Astrocyte (in vitro differentiated cells and primary cell): ENCODE measurements around the gene TMEM222.

Experiments
- EZH2 ChIP-seq: IDR thresholded peaks from 2 replicates; pipeline ENCODE4 v1.6.1; 2012; ENCODE audit warnings: mild to moderate bottlenecking, low read length, inconsistent platforms; ENCODE audit not compliant: insufficient read depth
- TF ChIP-seq, protein P1 (sequence below): IDR thresholded peaks from 2 replicates; pipeline ENCODE4 v1.5.1; 2011; ENCODE audit warnings: low read depth, mild to moderate bottlenecking, inconsistent platforms, low read length, moderate library complexity; ENCODE audit not compliant: insufficient read depth

DNA sequence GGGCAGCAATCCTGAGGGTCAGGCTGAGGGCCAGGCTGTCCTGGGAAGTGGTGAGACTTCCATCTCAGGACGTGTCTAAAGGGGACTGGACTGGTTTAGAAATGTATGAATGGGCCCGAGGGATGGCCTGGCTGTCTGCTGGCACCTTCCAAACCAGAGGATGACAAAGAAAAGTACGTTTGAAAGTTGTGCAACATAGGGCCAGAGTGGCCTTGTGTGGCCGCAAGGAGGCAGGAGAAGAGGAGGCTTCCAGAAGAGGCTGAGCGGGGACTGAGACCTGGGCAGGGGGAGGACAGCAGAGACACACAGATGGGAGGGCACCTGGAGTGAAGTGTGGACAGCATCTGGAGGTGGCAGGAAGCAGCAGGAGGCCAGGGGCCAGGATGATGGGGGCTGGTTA, 17.2 kb downstream of the TMEM222 start:
- TF ChIP-seq, protein P1, sequence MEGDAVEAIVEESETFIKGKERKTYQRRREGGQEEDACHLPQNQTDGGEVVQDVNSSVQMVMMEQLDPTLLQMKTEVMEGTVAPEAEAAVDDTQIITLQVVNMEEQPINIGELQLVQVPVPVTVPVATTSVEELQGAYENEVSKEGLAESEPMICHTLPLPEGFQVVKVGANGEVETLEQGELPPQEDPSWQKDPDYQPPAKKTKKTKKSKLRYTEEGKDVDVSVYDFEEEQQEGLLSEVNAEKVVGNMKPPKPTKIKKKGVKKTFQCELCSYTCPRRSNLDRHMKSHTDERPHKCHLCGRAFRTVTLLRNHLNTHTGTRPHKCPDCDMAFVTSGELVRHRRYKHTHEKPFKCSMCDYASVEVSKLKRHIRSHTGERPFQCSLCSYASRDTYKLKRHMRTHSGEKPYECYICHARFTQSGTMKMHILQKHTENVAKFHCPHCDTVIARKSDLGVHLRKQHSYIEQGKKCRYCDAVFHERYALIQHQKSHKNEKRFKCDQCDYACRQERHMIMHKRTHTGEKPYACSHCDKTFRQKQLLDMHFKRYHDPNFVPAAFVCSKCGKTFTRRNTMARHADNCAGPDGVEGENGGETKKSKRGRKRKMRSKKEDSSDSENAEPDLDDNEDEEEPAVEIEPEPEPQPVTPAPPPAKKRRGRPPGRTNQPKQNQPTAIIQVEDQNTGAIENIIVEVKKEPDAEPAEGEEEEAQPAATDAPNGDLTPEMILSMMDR, result no peak
- TF ChIP-seq EZH2, result no peak
